A549 (cell line): ENCODE data around the gene PDE3A. TPM values are rescaled to one million over a fixed set of nuclear protein-coding genes. Genes with fewer than 3 reads are reported as not detected.
A peak's percentile ranks its signal among the peaks of the same experiment; 100 is the strongest.

ENCODE experiments used
- ATAC-seq, 2 experiments: fragments of 200-7000 bp in 1 of 2; fragments of >200 bp in 1 of 2; cut with Nextera tagmentation in 1 of 2; cut with Tn5 transposase in 1 of 2; 3 replicates each; pipeline versions ENCODE4 v1.8.0 to v1.9.1; 2018 to 2020; ENCODE audit warnings: mild to moderate bottlenecking in 1 of 2, moderate library complexity in 1 of 2
- CTCF ChIA-PET: fragments of 300-600 bp; sonication (Branson Sonifier 250); formaldehyde crosslinking; extraction: SDS; loops from one replicate; lab custom pipeline; 2021; ENCODE audit warnings: antibody characterized with exemption, inconsistent platforms; lab: Yijun Ruan, JAX
- POLR2A ChIA-PET: fragments of 350-600 bp; formaldehyde crosslinking; extraction: SDS; loops from one replicate; lab custom pipeline; 2021; ENCODE audit warnings: antibody characterized with exemption, inconsistent platforms; lab: Yijun Ruan, JAX
- DNase-seq, 2 experiments: peaks; one replicate each; pipeline versions ENCODE4 v3.0.0 to v3.0.0-alpha.2; 2011 to 2016; ENCODE audit warnings: low read depth in 1 of 2, low spot score in 1 of 2
- FAIRE-seq: peaks from 2 replicates; lab custom pipeline; 2011; peaks lifted over from hg19 to GRCh38; lab: Jason Lieb, UNC
- H3K27ac ChIP-seq, 2 experiments: fragments of >200 bp; sonication (Bioruptor Twin); formaldehyde crosslinking; 3 replicates each; pipeline ENCODE4 v1.5.1; 2016 to 2017
- H3K4me1 ChIP-seq: fragments of >200 bp; sonication (Bioruptor Twin); formaldehyde crosslinking; 3 replicates; pipeline ENCODE4 v1.6.1; 2016
- H3K4me2 ChIP-seq: fragments of >200 bp; sonication (Bioruptor Twin); formaldehyde crosslinking; 3 replicates; pipeline ENCODE4 v1.6.1; 2016
- H3K4me3 ChIP-seq: fragments of >200 bp; sonication (Bioruptor Twin); formaldehyde crosslinking; 3 replicates; pipeline ENCODE4 v1.5.1; 2016
- H3K9me3 ChIP-seq: fragments of >200 bp; sonication (Bioruptor Twin); formaldehyde crosslinking; 3 replicates; pipeline ENCODE4 v1.6.1; 2016
- BCL3 ChIP-seq: fragments of >200 bp; sonication (Bioruptor Twin); formaldehyde crosslinking; IDR thresholded peaks from 3 replicates; pipeline ENCODE4 v1.6.1; 2016
- CBX8 ChIP-seq: fragments of 200-600 bp; sonication (generic); IDR thresholded peaks from 2 replicates; pipeline ENCODE4 v1.6.1; 2016
- CHD4 ChIP-seq: fragments of 200-600 bp; sonication (generic); IDR thresholded peaks from 2 replicates; pipeline ENCODE4 v1.6.1; 2016; ENCODE audit warnings: antibody characterized with exemption, mild to moderate bottlenecking, borderline replicate concordance
- CTCF ChIP-seq: fragments of >200 bp; sonication (Bioruptor Twin); formaldehyde crosslinking; IDR thresholded peaks from 3 replicates; pipeline ENCODE4 v1.5.1; 2016
- ELK1 ChIP-seq: fragments of 150-350 bp; IDR thresholded peaks from 2 replicates; pipeline ENCODE4 v1.6.1; 2014; ENCODE audit warnings: low read depth, mild to moderate bottlenecking, low read length
- FOSB ChIP-seq: fragments of 250-450 bp; sonication (Bioruptor Pico); IDR thresholded peaks from 2 replicates; pipeline ENCODE4 v1.5.0; 2020; ENCODE audit warnings: mild to moderate bottlenecking, moderate library complexity
- FOXS1 ChIP-seq: fragments of 250-450 bp; sonication (Bioruptor Pico); IDR thresholded peaks from 2 replicates; pipeline ENCODE4 v1.5.0; 2020; ENCODE audit warnings: mild to moderate bottlenecking, moderate library complexity
- HDAC2 ChIP-seq: fragments of 200-600 bp; sonication (generic); IDR thresholded peaks from 2 replicates; pipeline ENCODE4 v1.6.1; 2016
- HOXB13 ChIP-seq: fragments of 250-450 bp; sonication (Bioruptor Pico); IDR thresholded peaks from 2 replicates; pipeline ENCODE4 v1.5.0; 2020; ENCODE audit warnings: low read depth, mild to moderate bottlenecking, moderate library complexity
- JUN ChIP-seq, 2 experiments: fragments of >200 bp; sonication (Bioruptor Twin); formaldehyde crosslinking; IDR thresholded peaks; 2 replicates in 1 of 2; 3 replicates in 1 of 2; pipeline ENCODE4 v1.6.1; 2016 to 2017
- KDM1A ChIP-seq: fragments of 200-600 bp; sonication (generic); IDR thresholded peaks from 2 replicates; pipeline ENCODE4 v1.6.1; 2016; ENCODE audit warnings: low read depth, mild to moderate bottlenecking
- KDM5A ChIP-seq: fragments of 200-600 bp; sonication (generic); IDR thresholded peaks from 2 replicates; pipeline ENCODE4 v1.6.1; 2016; ENCODE audit warnings: antibody characterized with exemption, mild to moderate bottlenecking
- MAZ ChIP-seq: fragments of 150-350 bp; IDR thresholded peaks from 2 replicates; pipeline ENCODE4 v1.6.1; 2014; ENCODE audit warnings: antibody characterized with exemption, low read depth, low read length, borderline replicate concordance
- MYC ChIP-seq: IDR thresholded peaks from 2 replicates; pipeline ENCODE4 v1.6.1; 2012; ENCODE audit warnings: mild to moderate bottlenecking, inconsistent platforms, low read length, improper control_type of control experiment, borderline replicate concordance
- NFE2L2 ChIP-seq: fragments of 150-350 bp; conservative IDR thresholded peaks from 2 replicates; pipeline ENCODE4 v1.6.1; 2014; ENCODE audit warnings: low read length
- PBX3 ChIP-seq: IDR thresholded peaks from 2 replicates; pipeline ENCODE4 v1.6.1; 2012
- PHF8 ChIP-seq: fragments of 200-600 bp; sonication (generic); IDR thresholded peaks from 2 replicates; pipeline ENCODE4 v1.6.1; 2016; ENCODE audit warnings: low read depth, mild to moderate bottlenecking, antibody characterized with exemption, moderate library complexity, borderline replicate concordance
- RCOR1 ChIP-seq: fragments of 150-350 bp; IDR thresholded peaks from 2 replicates; pipeline ENCODE4 v1.6.1; 2014; ENCODE audit warnings: antibody characterized with exemption, low read length, low read depth
- RFX5 ChIP-seq: fragments of 450-650 bp; IDR thresholded peaks from 2 replicates; pipeline ENCODE4 v1.7.1; 2014; ENCODE audit warnings: antibody characterized with exemption, mild to moderate bottlenecking, moderate library complexity
- RNF2 ChIP-seq: fragments of 200-600 bp; sonication (generic); IDR thresholded peaks from 2 replicates; pipeline ENCODE4 v1.6.1; 2016; ENCODE audit warnings: low read depth, mild to moderate bottlenecking, antibody characterized with exemption, moderate library complexity, borderline replicate concordance
- TFCP2L1 ChIP-seq: fragments of 250-450 bp; sonication (Bioruptor Pico); IDR thresholded peaks from 2 replicates; pipeline ENCODE4 v1.5.0; 2021; ENCODE audit warnings: mild to moderate bottlenecking
- USF2 ChIP-seq: fragments of 450-650 bp; IDR thresholded peaks from 2 replicates; pipeline ENCODE4 v1.6.1; 2014; ENCODE audit warnings: antibody characterized with exemption
- ZC3H11A ChIP-seq: fragments of 450-650 bp; IDR thresholded peaks from 2 replicates; pipeline ENCODE4 v1.6.1; 2014; ENCODE audit warnings: antibody characterized with exemption, mild to moderate bottlenecking
- ZNF302 ChIP-seq: fragments of 250-450 bp; sonication (Bioruptor Pico); IDR thresholded peaks from 2 replicates; pipeline ENCODE4 v1.9.0; 2021; ENCODE audit warnings: inconsistent platforms, mild to moderate bottlenecking, moderate library complexity
- WGBS: methylation state at CpG from one replicate; pipeline ENCODE4 v1.1.6; 2017; ENCODE audit errors: missing lambda C conversion rate; 5-methylcytosine and 5-hydroxymethylcytosine counted together
- polyA plus RNA-seq, 4 experiments: library from polyadenylated mRNA; depleted of rRNA in 3 of 4; stranded (reverse); fragments of >200 nt; fragmentation: RNase III in 1 of 4; extraction: RNeasy Plus Mini Kit Qiagen cat#74134 plus additional on column Dnase treatment in 1 of 4; gene quantifications; 2 replicates in 3 of 4; 3 replicates in 1 of 4; pipeline ENCODE4 v1.2.3, GENCODE V29; 2011 to 2017

PDE3A gene
- polyA plus RNA-seq, 2 of the 4 experiments (the other 2 are of a cell fraction), result 7.6 to 12.7 TPM

GRCh38 chr12:20588042-20588441 is 219.7 kb downstream of the PDE3A start:
- no peak for ATAC-seq
- H3K4me1 ChIP-seq, result peaks cover 9% of the 10 kb centered on the region; the same call in 2 of the 3 replicates
- H3K4me2 ChIP-seq, result no peak overlapping the region
- H3K9me3 ChIP-seq, result no peaks in the 10 kb centered on the region
- TF ChIP-seq RFX5, result no peak
- no peak for TF ChIP-seq MYC
- no peak for TF ChIP-seq CHD4
- no peak for TF ChIP-seq PHF8
- no peak for TF ChIP-seq ZNF302 (CRISPR knock-in tag)
- no peak for TF ChIP-seq CBX8
- no peak for TF ChIP-seq ZC3H11A
- no peak for TF ChIP-seq FOXS1 (CRISPR knock-in tag)
- no peak for TF ChIP-seq HDAC2
- TF ChIP-seq KDM1A, result no peak
- no peak for TF ChIP-seq HOXB13 (CRISPR knock-in tag)
- no peak for TF ChIP-seq KDM5A
- TF ChIP-seq ELK1, result no peak
- WGBS, result 81% methylated on average over 3 of the region's 3 CpGs
- POLR2A ChIA-PET, result no interaction called here
- no peak overlapping the region for H3K4me3 ChIP-seq
- H3K27ac ChIP-seq, result peak overlapping the region in 1 of 2 experiments; percentile 17; a peak in 1 of 6 replicates
- FAIRE-seq, result no peak
- CTCF ChIA-PET, result interaction anchor here (1.1 to 2.0 kb wide), 3 partner anchors 9 to 14 kb away, joined by 3 to 6 read pairs (median 4); no protein-coding TSS in a partner anchor
- no peak for DNase-seq

- DNase-seq (no peak), ATAC-seq (no peak), FAIRE-seq (no peak)
- 74% methylated on average over 3 of the region's 3 CpGs for WGBS
- no peak overlapping the region for H3K4me2 ChIP-seq
- no peaks in the 10 kb centered on the region for H3K9me3 ChIP-seq
- H3K4me1 ChIP-seq, result peaks cover 9% of the 10 kb centered on the region; the same call in 2 of the 3 replicates
- no peak for TF ChIP-seq TFCP2L1
- TF ChIP-seq JUN (IDR thresholded peaks at IDR 0.05), result no peak
- no peak for TF ChIP-seq ZC3H11A
- no peak for TF ChIP-seq RNF2
- no peak for TF ChIP-seq HOXB13 (CRISPR knock-in tag)
- TF ChIP-seq BCL3, result no peak
- no peak for TF ChIP-seq NFE2L2
- TF ChIP-seq CTCF, result no peak
- TF ChIP-seq FOSB (CRISPR knock-in tag), result no peak
- TF ChIP-seq USF2, result no peak
- no peak for TF ChIP-seq MAZ
- TF ChIP-seq RCOR1, result no peak
- TF ChIP-seq PBX3, result no peak
- H3K4me3 ChIP-seq, result no peak overlapping the region
- ChIA-PET CTCF (interaction anchor here (0.6 kb wide), 2 partner anchors 11 to 43 kb away, joined by 3 read pairs; no protein-coding TSS in a partner anchor), POLR2A (no interaction called here)
- H3K27ac ChIP-seq, result no peak overlapping the region
Measured at GRCh38 chr12:20590570-20590969, 222.2 kb downstream of the PDE3A start.
